ENCODE data around the gene FOXL2.

Gene FOXL2

GRCh38 chr3:138964264-138964663 is 17.3 kb upstream of the FOXL2 start:
- peaks cover 25% of the 10 kb centered on the region for H3K27me3 ChIP-seq (ENCODE audit: low read depth, low read length)
- H3K36me3 ChIP-seq (ENCODE audit: control insufficient read depth in 1 of 2, insufficient read depth in 2 of 2, low read length in 2 of 2) = no peaks in the 10 kb centered on the region
- H3K4me1 ChIP-seq (ENCODE audit: control insufficient read depth in 1 of 2, insufficient read depth in 2 of 2, low read length in 2 of 2) = peaks cover 0 to 5% of the 10 kb centered on the region in 2 donors
- no peak overlapping the region for H3K4me3 ChIP-seq (ENCODE audit: low read depth in 1 of 2, low read length in 2 of 2)
- H3K27ac ChIP-seq (ENCODE audit: low read length) = no peak overlapping the region
- H3K9me3 ChIP-seq (ENCODE audit: control insufficient read depth in 1 of 2, low read length in 2 of 2) = peaks cover 0 to 8% of the 10 kb centered on the region in 2 donors

GRCh38 chr3:138962854-138963560 is 16.1 kb upstream of the FOXL2 start:
- no peak overlapping the region for H3K27ac ChIP-seq (ENCODE audit: low read length)
- peaks cover 26% of the 10 kb centered on the region for H3K27me3 ChIP-seq (ENCODE audit: low read depth, low read length)
- peaks cover 0 to 8% of the 10 kb centered on the region in 2 donors for H3K9me3 ChIP-seq (ENCODE audit: control insufficient read depth in 1 of 2, low read length in 2 of 2)
- no peak overlapping the region for H3K4me3 ChIP-seq (ENCODE audit: low read depth in 1 of 2, low read length in 2 of 2)
- no peaks in the 10 kb centered on the region for H3K36me3 ChIP-seq (ENCODE audit: control insufficient read depth in 1 of 2, insufficient read depth in 2 of 2, low read length in 2 of 2)
- H3K4me1 ChIP-seq (ENCODE audit: control insufficient read depth in 1 of 2, insufficient read depth in 2 of 2, low read length in 2 of 2) = peaks cover 0 to 5% of the 10 kb centered on the region in 2 donors

DNA sequence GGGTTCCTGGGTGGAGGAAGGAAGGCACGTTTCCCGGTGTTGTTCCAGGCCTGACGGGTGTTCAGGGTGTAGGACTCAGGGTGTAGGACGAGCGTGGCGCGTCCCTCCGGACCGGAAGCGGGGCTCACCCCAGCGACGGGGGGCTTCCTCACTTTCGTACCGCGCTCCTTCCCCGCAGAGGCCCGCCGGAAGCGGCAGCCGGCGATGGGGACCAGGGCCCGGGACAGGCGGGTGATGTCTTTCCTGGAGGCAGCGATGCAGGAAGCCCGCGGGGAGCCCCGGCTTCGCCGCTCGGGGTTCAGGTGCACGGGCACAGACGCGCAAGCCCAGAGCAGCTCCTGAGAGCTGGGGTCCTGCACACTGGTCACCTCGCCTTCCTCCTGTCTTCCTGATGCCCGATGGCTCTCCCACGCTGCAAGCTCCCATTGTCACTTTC is 13.5 kb upstream of the FOXL2 start:
- Histone ChIP-seq H3K9me3 (ENCODE audit: control insufficient read depth in 1 of 2, low read length in 2 of 2) (peaks cover 0 to 5% of the 10 kb centered on the region in 2 donors), H3K27ac (ENCODE audit: low read length) (no peak overlapping the region), H3K4me1 (ENCODE audit: control insufficient read depth in 1 of 2, insufficient read depth in 2 of 2, low read length in 2 of 2) (peaks cover 0 to 5% of the 10 kb centered on the region in 2 donors), H3K4me3 (ENCODE audit: low read depth in 1 of 2, low read length in 2 of 2) (no peak overlapping the region), H3K27me3 (ENCODE audit: low read depth, low read length) (peaks cover 26% of the 10 kb centered on the region), H3K36me3 (ENCODE audit: control insufficient read depth in 1 of 2, insufficient read depth in 2 of 2, low read length in 2 of 2) (no peaks in the 10 kb centered on the region)

GRCh38 chr3:138950701-138951100 is 3.8 kb upstream of the FOXL2 start:
- H3K4me3 ChIP-seq (ENCODE audit: low read depth in 1 of 2, low read length in 2 of 2) = no peak overlapping the region
- no peak overlapping the region for H3K27ac ChIP-seq (ENCODE audit: low read length)

DNA sequence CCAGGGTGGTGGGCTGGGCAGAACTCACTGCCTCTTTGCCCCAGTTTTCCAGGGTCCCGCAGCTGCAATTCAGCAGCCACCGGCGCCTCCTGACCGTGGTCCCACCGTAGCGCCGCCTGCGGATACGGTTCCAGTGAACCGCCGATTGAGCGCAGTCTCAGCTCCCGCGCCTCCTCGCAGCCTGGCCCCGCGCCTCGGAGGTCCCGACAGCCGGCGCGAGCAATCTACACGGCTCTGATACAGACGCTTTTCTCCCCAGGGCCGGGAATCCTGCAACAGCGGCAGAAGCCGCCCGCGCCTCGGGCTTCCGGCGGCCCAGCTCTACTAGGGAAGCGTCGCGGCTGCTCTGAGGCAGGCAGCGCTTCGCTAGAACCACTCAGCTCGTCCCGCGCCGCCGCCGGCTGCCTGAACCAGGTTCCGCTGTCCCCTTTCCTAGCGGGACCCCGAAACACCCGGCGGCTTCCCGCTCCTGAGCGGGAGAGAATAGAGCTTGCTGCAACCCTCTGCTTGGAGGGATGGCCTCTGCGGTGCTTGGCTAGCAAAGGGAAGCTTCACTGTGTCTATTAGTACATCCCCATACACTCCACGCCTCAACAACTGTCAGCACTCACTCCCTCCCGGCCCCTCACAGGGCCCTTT is 3.2 kb upstream of the FOXL2 start:
- Histone ChIP-seq H3K4me3 (ENCODE audit: low read depth in 1 of 2, low read length in 2 of 2) (peak overlapping the region in 1 of 2 donors; percentile 61), H3K27ac (ENCODE audit: low read length) (no peak overlapping the region), H3K9me3 (ENCODE audit: control insufficient read depth in 1 of 2, low read length in 2 of 2) (no peaks in the 10 kb centered on the region)

More at GRCh38 chr3:138950701-138951100, 3.8 kb upstream of the FOXL2 start:
- Histone ChIP-seq H3K9me3 (ENCODE audit: control insufficient read depth in 1 of 2, low read length in 2 of 2) (no peaks in the 10 kb centered on the region), H3K4me1 (ENCODE audit: control insufficient read depth in 1 of 2, insufficient read depth in 2 of 2, low read length in 2 of 2) (peaks cover 0 to 32% of the 10 kb centered on the region in 2 donors), H3K27me3 (ENCODE audit: low read depth, low read length) (peaks cover 69% of the 10 kb centered on the region), H3K36me3 (ENCODE audit: control insufficient read depth in 1 of 2, insufficient read depth in 2 of 2, low read length in 2 of 2) (no peaks in the 10 kb centered on the region)

GRCh38 chr3:138949445-138950005 is 2.6 kb upstream of the FOXL2 start:
- Histone ChIP-seq H3K9me3 (ENCODE audit: control insufficient read depth in 1 of 2, low read length in 2 of 2) (no peaks in the 10 kb centered on the region), H3K4me1 (ENCODE audit: control insufficient read depth in 1 of 2, insufficient read depth in 2 of 2, low read length in 2 of 2) (peaks cover 0 to 42% of the 10 kb centered on the region in 2 donors), H3K36me3 (ENCODE audit: control insufficient read depth in 1 of 2, insufficient read depth in 2 of 2, low read length in 2 of 2) (no peaks in the 10 kb centered on the region), H3K27ac (ENCODE audit: low read length) (no peak overlapping the region), H3K27me3 (ENCODE audit: low read depth, low read length) (peaks cover 71% of the 10 kb centered on the region), H3K4me3 (ENCODE audit: low read depth in 1 of 2, low read length in 2 of 2) (peak overlapping the region in 1 of 2 donors; percentile 61)

More for the DNA sequence above, 3.2 kb upstream of the FOXL2 start:
- H3K27me3 ChIP-seq (ENCODE audit: low read depth, low read length) = peaks cover 71% of the 10 kb centered on the region
- H3K4me1 ChIP-seq (ENCODE audit: control insufficient read depth in 1 of 2, insufficient read depth in 2 of 2, low read length in 2 of 2) = peaks cover 0 to 36% of the 10 kb centered on the region in 2 donors
- no peaks in the 10 kb centered on the region for H3K36me3 ChIP-seq (ENCODE audit: control insufficient read depth in 1 of 2, insufficient read depth in 2 of 2, low read length in 2 of 2)

DNA sequence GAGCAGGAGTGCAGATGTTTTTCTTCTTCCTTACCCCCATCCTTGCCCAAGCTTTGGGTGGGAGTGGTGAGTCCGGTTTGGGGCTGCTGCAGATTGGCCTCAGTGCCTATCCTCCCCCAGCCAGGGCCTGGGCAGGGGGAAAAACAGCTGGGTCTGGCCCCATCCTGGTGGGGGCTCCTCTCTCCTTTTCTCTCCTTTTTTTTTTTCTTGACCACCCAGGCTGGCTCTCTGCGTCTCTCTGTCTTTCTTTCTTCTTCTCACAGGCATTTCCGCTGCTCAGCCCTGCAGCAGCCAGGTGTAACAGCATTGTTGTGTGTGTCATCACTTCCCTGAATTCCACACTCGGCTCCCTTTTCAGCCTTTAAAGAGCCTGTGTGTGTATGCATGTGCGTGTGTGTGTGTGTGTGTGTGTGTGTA is 2.1 kb upstream of the FOXL2 start:
- no peaks in the 10 kb centered on the region for H3K9me3 ChIP-seq (ENCODE audit: control insufficient read depth in 1 of 2, low read length in 2 of 2)
- no peaks in the 10 kb centered on the region for H3K36me3 ChIP-seq (ENCODE audit: control insufficient read depth in 1 of 2, insufficient read depth in 2 of 2, low read length in 2 of 2)
- peaks cover 71% of the 10 kb centered on the region for H3K27me3 ChIP-seq (ENCODE audit: low read depth, low read length)
- no peak overlapping the region for H3K27ac ChIP-seq (ENCODE audit: low read length)
- H3K4me3 ChIP-seq (ENCODE audit: low read depth in 1 of 2, low read length in 2 of 2) = no peak overlapping the region
- H3K4me1 ChIP-seq (ENCODE audit: control insufficient read depth in 1 of 2, insufficient read depth in 2 of 2, low read length in 2 of 2) = peaks cover 0 to 46% of the 10 kb centered on the region in 2 donors

GRCh38 chr3:138948371-138949001 is 1.5 kb upstream of the FOXL2 start:
- H3K4me3 ChIP-seq (ENCODE audit: low read depth in 1 of 2, low read length in 2 of 2) = no peak overlapping the region
- peaks cover 0 to 46% of the 10 kb centered on the region in 2 donors for H3K4me1 ChIP-seq (ENCODE audit: control insufficient read depth in 1 of 2, insufficient read depth in 2 of 2, low read length in 2 of 2)
- no peak overlapping the region for H3K27ac ChIP-seq (ENCODE audit: low read length)
- H3K36me3 ChIP-seq (ENCODE audit: control insufficient read depth in 1 of 2, insufficient read depth in 2 of 2, low read length in 2 of 2) = no peaks in the 10 kb centered on the region
- no peaks in the 10 kb centered on the region for H3K9me3 ChIP-seq (ENCODE audit: control insufficient read depth in 1 of 2, low read length in 2 of 2)
- peaks cover 75% of the 10 kb centered on the region for H3K27me3 ChIP-seq (ENCODE audit: low read depth, low read length)

DNA sequence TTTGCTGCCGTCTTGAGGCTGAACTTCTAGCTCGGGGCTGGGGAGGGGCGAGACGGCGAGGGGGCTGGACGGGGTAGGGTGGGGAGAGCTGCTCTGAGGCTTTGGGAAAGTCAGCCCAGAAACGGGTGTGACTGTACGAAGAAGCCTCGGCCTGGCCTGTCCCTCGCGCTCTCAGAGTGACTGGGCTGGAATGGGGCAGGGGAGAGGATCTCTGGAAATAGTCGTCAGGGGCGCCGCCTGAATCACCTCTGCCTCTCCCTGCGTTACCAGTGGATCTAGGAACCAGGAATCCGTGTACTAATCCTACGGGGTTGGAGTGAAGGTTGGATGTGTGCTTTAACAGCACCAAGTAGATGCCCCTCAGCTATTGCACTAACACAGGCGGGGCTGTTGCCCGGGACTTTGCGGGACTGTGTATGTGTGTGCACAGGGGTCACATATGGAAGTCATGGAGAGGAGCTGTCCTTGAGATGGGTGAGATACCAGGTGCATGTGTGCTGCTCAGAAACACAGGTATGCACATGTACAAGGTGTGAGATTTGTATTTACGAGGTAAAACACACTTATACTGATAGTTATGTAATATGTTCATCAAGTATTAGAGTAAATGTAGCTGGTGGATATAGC is 671 bp upstream of the FOXL2 start:
- peaks cover 84% of the 10 kb centered on the region for H3K27me3 ChIP-seq (ENCODE audit: low read depth, low read length)
- peak overlapping the region in 1 of 2 donors; percentile 67 for H3K4me3 ChIP-seq (ENCODE audit: low read depth in 1 of 2, low read length in 2 of 2)
- no peak overlapping the region for H3K27ac ChIP-seq (ENCODE audit: low read length)
- H3K9me3 ChIP-seq (ENCODE audit: control insufficient read depth in 1 of 2, low read length in 2 of 2) = no peaks in the 10 kb centered on the region
- H3K4me1 ChIP-seq (ENCODE audit: control insufficient read depth in 1 of 2, insufficient read depth in 2 of 2, low read length in 2 of 2) = peaks cover 0 to 46% of the 10 kb centered on the region in 2 donors
- no peaks in the 10 kb centered on the region for H3K36me3 ChIP-seq (ENCODE audit: control insufficient read depth in 1 of 2, insufficient read depth in 2 of 2, low read length in 2 of 2)

- no peaks in the 10 kb centered on the region for H3K9me3 ChIP-seq (ENCODE audit: control insufficient read depth in 1 of 2, low read length in 2 of 2)
- H3K4me3 ChIP-seq (ENCODE audit: low read depth in 1 of 2, low read length in 2 of 2) = peak overlapping the region in 1 of 2 donors; percentile 67
- no peaks in the 10 kb centered on the region for H3K36me3 ChIP-seq (ENCODE audit: control insufficient read depth in 1 of 2, insufficient read depth in 2 of 2, low read length in 2 of 2)
- H3K4me1 ChIP-seq (ENCODE audit: control insufficient read depth in 1 of 2, insufficient read depth in 2 of 2, low read length in 2 of 2) = peaks cover 0 to 46% of the 10 kb centered on the region in 2 donors
- peaks cover 90% of the 10 kb centered on the region for H3K27me3 ChIP-seq (ENCODE audit: low read depth, low read length)
- H3K27ac ChIP-seq (ENCODE audit: low read length) = no peak overlapping the region
Measured at GRCh38 chr3:138945709-138946662, 951 bp downstream of the FOXL2 start.

Data from muscle layer of duodenum (tissue), 2 donors.